Left kidney (tissue), 2 donors: Measurements from ENCODE around the gene ANKRD16. TPM values are rescaled to one million over a fixed set of nuclear protein-coding genes. Genes with fewer than 3 reads are reported as not detected.
"Not testable (repeated sequence)": the region's sequence is repeated elsewhere in the genome, so short reads cannot be mapped to it uniquely, and the experiment has no call there.

ENCODE experiments used
- DNase-seq: peaks from one replicate; pipeline ENCODE4 v3.0.0-alpha.2; 2013
- polyA plus RNA-seq: library from polyadenylated mRNA; unstranded; fragments of 120-200 nt; gene quantifications from one replicate; pipeline ENCODE4 v1.2.1, GENCODE V29; 2013; ENCODE audit not compliant: insufficient read length

ANKRD16 gene
- polyA plus RNA-seq, 1 donor: 12.0 TPM

DNA sequence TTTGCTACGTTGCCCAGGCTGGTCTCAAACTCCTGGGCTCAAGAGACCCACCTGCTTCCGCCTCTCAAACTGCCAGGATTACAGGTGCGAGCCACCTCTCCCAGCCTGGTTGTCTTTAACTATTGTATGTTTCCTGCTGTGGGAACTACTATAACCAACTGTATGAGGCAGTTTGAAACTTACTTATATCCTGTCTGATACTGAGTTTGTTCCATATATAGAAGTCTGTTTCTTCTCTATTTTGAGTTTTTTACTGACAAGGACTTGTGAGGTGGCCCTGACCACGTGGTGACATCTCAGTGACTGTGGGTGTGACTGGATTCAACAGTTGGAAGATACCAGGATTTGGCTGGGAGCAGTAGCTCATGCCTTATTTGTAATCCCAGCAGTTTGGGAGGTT is 14.5 kb upstream of the ANKRD16 start:
- no peak for DNase-seq

DNA sequence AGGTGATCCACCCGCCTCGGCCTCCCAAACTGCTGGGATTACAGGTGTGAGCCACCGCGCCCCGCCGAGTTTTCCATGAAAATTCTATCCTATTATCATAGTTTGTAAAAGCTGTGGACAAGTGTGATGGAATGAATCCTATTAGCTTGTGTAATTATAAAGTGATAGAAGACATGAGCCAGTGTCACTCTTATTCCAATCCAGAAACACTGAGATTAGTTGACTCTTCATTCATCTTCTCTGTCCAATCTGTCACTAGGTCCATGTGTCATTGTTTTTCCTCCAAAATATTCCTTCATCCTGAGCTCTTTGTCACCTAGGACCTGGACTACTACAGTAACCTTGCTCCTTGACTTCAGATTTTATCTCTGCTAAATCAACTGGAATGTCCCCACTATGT is 13.9 kb upstream of the ANKRD16 start:
- no peak for DNase-seq

DNA sequence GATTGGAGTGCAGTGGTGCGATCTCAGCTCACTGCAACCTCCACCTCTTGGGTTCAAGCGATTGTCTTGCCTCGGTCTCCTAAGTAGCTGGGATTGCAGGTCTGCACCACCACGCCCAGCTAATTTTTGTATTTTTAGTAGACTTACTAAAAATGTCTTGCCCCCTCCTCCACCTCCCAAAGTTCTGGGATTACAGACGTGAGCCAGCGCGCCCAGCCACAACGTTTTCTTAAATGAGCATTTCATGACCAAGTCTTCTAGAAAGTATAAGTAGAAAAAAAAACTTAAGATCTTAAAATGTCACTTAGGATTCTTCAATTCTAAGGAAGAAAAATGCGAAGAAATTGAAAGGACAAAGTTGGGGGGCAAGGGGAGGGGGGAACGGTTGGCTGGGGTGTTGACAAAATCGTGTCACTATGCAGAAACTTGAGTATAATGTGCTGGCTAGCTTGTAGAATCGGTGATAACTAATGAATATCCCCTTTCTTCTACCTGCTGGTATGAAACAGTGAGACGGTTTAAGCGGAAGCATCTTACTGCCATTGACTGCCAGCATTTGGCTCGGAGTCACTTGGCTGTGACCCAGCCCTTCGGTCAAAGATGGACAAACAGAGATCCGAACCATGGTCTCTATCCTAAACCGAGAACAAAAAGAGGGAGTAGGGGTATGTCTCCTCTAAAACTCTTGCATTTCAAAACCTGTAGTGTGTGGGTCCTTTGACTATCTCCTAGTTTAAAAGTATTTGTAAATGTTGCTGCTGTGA is 13.0 kb upstream of the ANKRD16 start:
- DNase-seq: no peak

DNA sequence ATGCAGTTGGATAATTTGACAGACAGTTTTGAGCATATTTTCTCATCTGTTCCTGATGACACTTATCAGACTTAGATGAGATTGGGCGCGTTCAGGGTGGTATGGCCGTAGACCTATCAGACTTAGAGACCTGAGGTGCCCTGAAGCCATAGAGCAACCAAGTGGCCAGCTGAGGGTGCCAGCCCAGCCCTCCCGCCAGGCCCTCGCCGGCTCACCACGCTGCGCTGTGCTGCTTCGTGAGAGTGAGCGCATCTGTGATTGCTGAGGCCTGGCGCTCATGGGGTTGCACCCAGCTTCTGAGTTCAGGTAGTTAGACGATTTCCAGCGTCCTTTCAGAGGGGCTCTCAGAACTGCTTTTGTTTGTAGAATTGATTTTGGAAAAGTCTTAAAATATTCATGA is 10.6 kb upstream of the ANKRD16 start:
- DNase-seq: no peak

DNA sequence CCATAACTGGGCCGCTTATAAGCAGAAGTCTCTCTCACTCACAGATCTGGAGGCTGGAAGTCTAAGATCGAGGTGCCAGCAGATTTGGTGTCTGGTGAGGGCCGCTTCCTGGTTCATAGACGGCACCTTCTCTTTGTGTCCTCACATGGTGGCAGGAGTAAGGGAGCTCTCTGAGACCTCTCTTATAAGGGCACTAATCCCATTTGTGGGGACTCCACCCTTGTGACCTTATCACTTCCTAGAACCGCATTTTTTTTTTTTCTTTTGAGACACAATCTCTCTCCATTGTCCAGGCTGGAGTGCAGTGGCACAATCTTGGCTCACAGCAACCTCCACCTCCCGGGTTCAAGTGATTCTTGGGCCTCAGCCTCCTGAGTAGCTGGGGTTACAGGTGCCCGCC is 8.5 kb upstream of the ANKRD16 start:
- no peak for DNase-seq

DNA sequence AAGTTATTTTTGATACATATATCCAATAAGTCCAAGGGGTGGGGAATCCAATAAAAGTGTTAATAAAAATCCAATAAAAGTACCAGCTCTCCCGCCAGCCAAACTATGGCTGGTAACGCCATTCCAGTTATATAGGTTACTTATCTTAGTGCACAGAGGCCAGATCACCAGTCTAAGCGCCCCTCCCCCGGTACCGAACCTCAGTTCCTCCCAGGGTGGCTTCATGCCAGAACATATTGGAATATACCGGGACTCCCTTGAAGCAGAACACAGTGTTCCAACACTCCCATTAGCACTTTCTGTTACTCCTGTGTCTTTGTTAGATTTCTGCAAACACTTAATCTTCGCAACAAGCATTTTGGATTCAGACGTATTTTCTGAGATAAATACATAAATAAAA is 7.8 kb upstream of the ANKRD16 start:
- no peak for DNase-seq

DNA sequence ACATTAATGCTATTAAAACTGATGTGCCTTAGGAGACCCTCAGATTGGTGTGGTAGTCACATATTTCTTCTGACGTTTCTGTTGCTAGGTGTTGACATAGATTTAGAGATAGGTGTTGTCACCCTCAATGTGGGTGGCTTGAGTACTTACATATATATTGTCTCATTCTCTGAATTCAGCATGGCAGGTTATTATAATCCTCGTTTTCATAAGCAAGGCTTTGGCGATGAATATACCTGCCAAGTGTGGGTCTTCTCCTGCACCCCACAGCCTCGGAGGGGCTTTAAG is 7.3 kb upstream of the ANKRD16 start:
- DNase-seq: no peak

DNA sequence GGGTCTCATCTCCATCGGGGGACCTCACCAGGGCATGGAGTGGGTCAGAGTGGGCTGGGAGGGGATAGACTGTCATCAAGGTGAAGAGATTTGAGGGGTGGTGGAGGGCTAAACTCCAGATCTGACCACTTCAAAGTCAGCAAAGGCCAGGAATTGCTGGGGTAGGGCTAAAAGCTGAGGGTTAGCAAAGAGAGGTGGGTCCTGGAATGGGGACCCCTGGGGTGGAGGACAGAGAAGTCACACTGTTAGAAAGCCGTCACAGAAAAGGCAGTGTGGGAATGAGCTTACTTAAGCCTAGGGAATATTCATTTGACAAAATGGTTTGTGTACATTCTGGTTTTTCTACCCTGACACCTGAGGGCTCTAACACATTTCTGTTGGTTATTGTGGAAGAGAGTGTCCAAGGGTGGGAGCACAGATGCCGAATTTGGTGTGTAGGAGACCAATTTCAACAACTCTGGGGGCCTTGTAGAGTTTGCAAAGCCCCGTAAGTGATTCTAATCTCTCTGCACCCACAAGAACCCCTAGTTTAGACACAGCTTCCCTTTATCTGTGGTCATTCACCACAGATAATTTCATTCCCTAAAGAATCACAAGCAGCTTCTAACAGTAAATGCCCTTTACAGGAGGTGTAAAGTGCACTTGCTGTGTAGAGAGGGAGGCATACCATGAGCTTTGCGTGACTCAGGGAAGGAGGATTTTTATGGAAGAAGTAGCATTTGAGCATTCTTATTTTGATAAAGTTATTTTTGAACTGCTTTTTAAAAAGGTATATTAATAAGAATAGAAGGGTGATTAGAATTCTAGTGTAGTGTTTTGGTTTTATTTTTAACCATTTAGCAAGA is 6.7 kb upstream of the ANKRD16 start:
- DNase-seq: no peak

DNA sequence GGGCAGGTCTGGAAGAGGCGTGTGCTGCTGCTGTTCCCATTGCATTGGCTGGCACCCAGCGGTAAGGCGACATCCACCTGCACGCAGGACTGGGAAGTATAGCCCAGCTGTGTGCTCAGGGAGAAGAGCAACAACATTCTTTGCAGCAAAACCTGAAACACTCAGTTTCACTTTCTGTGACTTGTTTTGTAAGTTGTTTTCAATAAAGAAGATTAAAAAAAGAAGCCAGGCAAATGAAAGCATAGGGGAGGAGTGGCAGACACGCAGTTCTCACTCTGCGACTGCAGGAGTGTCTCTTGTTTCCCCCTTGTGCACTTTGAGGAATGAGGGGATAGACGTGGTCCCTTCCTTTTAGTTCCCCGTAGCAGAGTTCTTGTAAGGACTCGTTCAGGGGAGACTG is 6.1 kb upstream of the ANKRD16 start:
- DNase-seq: no peak

DNA sequence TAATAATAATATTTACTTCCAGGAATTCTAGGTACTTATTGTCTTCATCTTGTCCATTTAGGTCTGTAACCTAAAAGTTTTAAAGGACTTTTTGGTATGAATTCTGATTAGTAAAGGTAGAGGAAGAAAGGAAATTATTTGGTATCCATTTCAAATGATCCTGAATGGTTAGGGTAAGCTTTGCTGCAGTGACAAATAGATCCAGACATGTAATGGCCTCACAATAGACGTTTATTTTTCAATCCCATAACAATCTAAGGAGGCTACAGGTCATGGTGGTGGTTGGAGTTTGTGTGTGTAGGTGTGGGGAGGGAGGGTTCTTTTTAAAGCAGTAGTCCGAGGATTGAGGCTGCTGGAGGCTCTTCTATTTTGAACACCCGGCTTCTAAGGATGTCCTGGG is 5.7 kb upstream of the ANKRD16 start:
- no peak for DNase-seq

DNA sequence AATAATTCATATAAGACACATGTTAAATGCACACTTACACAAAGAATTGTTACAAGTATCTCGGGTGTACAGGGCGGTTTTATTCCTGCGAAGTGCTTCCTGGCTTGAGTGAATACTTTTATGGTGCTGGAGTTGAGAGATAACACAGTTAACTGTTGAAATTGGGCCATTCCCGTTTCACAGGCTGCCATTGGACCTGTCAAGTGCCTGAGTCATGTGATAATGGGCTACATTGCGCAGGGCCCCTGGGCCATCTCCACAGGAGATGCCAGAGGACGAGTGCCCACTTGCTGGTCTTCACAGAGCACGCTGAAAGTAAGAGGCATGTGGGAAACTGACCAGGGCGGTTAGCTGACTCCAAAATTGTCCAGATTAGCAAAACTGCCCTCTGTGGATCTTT is 5.2 kb upstream of the ANKRD16 start:
- no peak for DNase-seq

DNA sequence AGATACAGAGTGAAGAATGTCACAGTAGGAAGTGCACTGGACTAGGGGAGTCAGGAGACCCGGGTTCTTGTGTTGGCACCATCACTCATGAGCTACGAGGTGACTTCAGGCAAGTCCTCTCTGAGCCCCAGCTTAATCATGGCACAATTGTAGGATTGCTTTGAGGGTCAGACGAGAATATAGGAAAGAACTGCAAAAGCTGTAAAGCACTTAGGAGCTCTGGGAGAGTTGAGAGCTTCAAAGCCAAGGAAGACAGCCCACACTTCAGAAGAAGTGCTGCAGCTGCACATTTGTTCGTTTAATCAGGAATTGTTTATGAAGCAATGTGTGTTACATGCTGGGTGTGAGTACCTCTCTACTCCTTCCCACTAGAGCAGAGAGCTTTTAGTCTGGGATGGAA is 4.7 kb upstream of the ANKRD16 start:
- DNase-seq: no peak

DNA sequence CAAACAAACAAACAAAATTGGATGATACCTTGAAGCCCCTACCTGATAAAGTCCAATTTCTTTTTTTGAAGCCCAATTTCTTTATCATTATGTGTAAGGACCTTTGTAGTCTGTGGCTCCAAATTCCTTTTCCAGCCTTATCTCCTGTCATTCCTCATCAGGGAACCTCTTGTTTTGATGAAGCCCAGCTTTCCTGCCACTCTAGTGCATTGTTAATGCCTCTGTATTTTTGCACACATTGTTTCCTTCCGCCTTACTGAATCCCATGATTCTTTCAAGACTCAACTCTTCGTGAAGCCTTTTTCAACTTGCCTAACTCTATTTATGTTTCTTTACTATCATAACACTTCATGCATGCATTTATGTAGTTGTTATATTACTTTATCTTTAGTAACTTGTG is 3.6 kb upstream of the ANKRD16 start:
- no peak for DNase-seq

DNA sequence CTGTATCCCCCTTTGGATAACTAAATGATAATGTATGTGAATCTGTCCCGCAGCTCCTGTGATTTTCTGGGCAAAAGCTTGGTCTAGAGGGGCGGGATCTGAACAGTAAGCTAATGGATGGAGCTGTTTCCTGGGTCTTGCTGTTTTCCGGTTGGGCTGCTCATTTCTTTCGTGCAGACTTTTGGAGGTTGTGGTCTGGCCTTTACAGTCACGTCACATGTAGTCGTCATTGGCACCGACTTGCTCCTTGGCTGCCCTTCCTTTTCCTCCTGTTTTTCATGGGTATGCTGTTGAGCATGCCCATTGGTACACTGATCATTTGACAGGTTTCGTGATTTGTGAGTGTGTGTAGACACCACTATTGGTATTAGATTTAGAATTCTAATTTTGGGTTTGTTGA is 2.3 kb upstream of the ANKRD16 start:
- DNase-seq: no peak

DNA sequence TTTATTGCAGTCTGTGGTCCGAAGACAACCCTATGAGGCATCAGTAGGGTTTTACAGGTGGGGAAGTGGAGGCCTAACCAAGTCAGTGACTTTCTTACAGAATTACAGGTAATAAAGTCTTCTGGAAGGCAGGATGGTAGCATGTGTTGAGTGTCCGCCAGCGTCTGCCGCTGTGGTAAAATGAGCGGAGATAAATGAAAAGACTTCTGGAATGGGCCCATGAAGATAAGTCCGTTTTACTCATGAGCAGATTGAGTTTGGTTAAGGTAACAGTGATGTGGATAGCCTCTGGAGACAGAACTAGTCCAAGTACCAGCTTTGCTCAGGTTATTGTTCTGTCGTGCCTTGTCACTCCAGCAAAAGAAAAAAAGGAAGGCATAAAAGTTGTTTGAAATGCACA is 1.3 kb upstream of the ANKRD16 start:
- no peak for DNase-seq

DNA sequence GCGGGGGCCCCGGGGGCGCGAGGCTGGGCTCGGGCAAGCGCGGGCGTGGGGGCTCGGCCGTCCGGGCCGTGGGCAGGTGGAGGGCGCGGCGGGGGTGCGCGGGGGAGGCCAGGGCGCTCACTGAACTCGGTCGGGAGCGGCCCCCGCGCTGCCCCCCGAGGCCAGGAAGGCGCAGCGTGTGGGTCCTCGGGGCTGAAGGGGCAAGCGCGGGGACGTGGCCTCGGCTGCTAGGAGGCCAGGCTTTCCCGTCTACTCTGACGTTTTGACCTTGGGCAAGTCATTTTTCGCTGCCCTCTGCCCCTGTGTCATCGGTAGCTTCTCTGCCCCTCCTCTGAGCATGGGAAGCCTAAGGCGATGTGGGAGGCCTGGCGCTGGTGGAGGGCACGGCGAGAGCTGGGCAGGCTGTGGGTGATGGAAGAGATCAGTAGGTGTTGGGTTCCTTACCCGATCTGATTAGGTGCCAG is 791 bp upstream of the ANKRD16 start:
- DNase-seq: no peak

DNA sequence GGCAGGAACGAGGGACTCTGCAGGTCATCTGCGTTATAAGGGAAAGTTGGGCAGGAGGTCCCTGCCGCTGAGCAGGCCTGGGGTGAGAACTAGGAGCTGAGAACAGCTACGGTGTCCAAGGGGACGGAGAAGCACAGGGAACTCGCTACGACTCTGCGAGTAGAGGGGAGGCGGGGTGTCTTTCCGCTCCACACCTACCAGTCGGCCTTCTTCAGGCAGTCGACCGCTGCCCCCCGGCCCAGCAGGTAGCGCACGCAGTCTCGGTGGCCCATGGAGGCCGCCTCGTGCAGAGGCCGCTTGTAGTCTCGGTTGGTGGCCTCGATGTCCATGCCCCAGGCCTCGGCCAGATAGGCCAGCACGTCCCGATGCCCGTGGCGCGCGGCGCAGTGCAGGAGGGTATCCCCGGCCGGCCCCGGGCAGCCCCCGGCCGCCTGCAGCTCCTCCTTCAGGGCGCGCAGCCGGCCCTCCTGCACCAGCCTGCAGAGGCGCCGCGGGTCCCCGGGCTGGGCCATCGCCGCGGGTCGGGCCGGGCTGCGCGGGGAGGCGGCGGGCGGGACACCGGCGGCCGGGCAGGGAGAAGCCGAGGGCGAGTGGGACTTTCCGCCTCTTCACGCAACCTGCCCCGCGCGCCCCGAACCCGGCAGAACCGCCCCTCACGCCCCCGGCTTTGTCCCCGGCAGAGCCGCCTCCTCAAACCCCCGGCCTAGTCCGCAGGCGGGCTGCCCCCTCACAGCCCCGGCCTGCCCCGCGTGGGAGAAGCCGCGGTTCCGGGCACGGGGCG is 660 bp downstream of the ANKRD16 start:
- DNase-seq: no peak

DNA sequence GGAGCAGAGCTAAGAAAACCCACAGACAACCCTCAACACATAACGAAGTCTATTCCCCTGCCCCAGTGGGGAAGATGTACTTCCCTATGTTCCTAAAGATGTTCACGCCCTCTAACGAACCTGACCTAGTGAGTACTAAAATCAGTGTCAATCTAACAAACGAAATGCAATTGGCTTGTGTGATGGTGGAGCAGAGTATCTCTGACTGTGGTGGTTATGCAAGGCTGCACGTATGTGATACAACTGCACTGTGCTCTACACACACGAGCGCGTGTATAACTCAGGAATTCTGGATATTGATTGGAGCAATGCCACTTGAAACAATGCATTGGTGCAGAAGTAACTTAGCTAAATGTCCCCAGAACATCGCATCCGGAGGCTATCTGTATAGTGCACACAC is 1.3 kb downstream of the ANKRD16 start:
- no peak for DNase-seq

DNA sequence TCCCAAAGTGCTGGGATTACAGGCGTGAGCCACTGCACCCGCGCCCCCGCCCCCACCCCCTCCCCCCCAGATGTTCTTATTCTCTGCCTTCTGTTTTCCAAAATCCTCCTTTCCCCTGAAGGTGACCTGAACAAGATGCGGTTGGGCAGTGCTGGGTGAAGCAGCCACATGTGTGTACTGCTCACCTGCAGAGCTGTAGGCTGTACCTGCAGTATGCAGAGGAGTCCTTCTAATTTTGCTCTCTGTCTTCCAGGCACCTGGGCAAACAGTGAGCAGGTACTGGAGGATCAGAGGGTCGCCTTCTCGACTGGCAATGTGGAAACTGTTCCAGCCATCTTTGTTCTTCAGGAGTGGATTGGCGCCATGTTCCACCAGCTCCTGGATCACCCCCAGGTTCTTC is 2.1 kb downstream of the ANKRD16 start:
- DNase-seq: no peak

DNA sequence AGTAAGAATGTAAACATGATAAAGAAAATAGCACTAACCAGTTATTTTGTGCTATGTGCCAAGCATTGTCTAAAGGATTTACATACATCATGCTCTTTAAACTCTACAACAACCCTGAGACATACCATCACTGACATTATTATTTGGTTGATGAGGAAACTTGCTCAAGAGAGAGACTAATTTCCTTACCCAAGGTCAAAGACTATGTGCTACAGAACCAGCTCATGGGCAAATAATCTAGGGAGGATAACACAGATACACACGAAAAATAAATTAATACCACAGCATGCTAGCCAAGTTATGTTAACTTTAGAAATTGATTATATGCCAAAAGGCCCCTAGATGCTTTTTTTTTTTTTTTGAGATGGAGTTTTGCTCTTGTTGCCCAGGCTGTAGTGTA is 2.7 kb downstream of the ANKRD16 start:
- DNase-seq: no peak

DNA sequence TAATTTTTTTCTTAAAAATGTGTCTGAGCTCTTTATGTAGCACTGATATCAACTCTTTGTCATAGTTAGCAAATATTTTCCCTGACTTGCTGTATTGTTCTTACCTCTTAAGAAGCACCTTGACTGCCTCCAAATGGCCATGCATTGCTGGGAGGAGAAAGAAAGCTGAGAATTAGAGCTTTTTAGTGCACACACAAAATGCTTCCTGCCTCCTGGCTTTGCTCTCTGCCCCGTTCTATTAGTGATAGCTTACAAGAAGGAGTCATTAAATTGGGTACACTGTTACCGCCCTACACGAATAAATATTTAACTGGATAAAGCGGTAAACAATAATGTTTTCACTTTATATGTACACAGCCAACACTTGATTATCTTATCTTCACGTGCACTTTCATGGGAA is 4.1 kb downstream of the ANKRD16 start:
- DNase-seq: no peak

DNA sequence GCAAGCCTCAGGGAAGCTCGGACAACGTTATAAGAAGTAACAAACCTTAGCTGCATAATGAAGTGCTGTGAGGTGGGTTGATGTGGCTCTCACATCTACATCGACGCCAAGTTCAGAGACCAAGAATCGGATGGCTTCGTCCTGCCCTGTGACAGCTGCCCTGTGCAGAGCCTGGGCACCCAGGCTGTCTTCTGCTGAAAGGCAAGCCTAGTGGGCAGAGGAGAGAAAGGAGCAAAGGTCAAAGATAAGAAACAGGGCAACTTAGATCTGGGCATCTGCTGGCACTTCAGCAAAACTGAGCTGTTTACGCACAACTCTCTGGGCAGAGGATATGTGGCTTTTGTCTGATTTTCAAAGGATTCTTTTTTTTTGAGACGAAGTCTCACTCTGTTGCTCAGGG is 6.7 kb downstream of the ANKRD16 start:
- DNase-seq: no peak

DNA sequence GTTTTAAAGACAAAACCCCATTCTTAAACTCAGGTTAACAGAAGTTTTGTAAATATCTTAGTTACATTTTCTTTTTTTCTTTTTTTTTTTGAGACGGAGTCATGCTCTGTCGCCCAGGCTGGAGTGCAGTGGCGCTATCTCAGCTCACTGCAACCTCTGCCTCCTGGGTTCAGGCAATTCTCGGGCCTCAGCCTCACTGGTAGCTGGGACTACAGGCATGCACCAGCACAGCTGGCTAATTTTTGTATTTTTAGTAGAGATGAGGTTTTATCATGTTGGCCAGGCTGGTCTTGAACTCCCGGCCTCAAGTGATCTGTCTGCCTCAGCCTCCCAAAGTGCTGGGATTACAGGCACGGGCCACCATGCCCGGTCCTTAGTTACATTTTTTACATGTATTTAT is 12.7 kb downstream of the ANKRD16 start:
- not testable (repeated sequence) for DNase-seq
